ENCODE measurements around the gene OXSR1. TPM values are rescaled to one million over a fixed set of nuclear protein-coding genes. Genes with fewer than 3 reads are reported as not detected.

The OXSR1 gene
- total and polyA plus RNA-seq, 2 experiments from 2014 or later: 16.0 to 41.1 TPM

DNA sequence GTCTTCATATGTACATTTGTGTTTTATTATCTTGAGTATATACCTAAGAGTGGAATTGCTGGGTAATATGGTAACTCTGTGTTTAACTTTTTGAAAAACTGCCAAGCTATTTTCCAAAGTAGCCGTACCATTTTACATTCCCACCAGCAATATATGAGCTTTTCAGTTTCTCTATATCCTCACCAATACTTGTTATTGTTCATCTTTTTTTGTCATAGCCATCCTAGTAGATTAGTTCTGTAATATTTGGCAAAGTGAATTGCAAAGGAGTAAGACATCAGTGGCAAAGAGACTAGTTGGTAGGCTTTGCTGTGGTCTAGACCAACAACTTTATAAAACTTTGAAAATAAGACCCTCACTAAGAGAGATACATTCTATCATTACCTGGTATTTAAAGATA, 21.4 kb downstream of the OXSR1 start:
- H3K4me2 ChIP-seq: no peak overlapping the region
- Mint-ChIP-seq H3K4me3 (no peak overlapping the region), H3K27me3 (ENCODE audit: insufficient read depth, low read depth, poor library complexity) (no peaks in the 10 kb centered on the region), H3K4me1 (no peaks in the 10 kb centered on the region), H3K9me3 (no peaks in the 10 kb centered on the region), H3K27ac (no peak overlapping the region), H3K36me3 (ENCODE audit: low read depth) (peaks cover 30% of the 10 kb centered on the region)
- no peaks in the 10 kb centered on the region for H3K4me1 ChIP-seq (ENCODE audit: insufficient read depth)
- no peaks in the 10 kb centered on the region for H3K9me2 ChIP-seq (ENCODE audit: insufficient read depth)
- peaks cover 16% of the 10 kb centered on the region for H4K20me1 ChIP-seq (replicated peaks; ENCODE audit: insufficient read depth)
- peaks cover 5% of the 10 kb centered on the region for H3K36me3 ChIP-seq (ENCODE audit: insufficient read depth)
- peaks cover 25% of the 10 kb centered on the region for H3K79me2 ChIP-seq (replicated peaks; ENCODE audit: insufficient read depth)
- no peak for DNase-seq (ENCODE audit: low spot score)
- no peaks in the 10 kb centered on the region for H3K27me3 ChIP-seq (ENCODE audit: insufficient read depth)
- ATAC-seq: no peak
- TF ChIP-seq ZNF114 (CRISPR knock-in tag; IDR thresholded peaks at IDR 0.05) (no peak), STAT1 (IDR thresholded peaks at IDR 0.05; ENCODE audit: unreplicated experiment) (no peak), POLR2AphosphoS5 (IDR thresholded peaks at IDR 0.05; ENCODE audit: low read depth) (no peak), EZH2 (IDR thresholded peaks at IDR 0.05; ENCODE audit: low read depth, unreplicated experiment) (no peak), EZH2phosphoT487 (IDR thresholded peaks at IDR 0.05; ENCODE audit: unreplicated experiment) (no peak), CREB1 (CRISPR knock-in tag; IDR thresholded peaks at IDR 0.05; ENCODE audit: low read depth) (no peak), NANOG (IDR thresholded peaks at IDR 0.05; ENCODE audit: borderline replicate concordance) (no peak), JUNB (IDR thresholded peaks at IDR 0.05; ENCODE audit: unreplicated experiment) (no peak), ZNF331 (CRISPR knock-in tag; IDR thresholded peaks at IDR 0.05; ENCODE audit: low read depth) (no peak)
- TF ChIP-seq, protein P1, sequence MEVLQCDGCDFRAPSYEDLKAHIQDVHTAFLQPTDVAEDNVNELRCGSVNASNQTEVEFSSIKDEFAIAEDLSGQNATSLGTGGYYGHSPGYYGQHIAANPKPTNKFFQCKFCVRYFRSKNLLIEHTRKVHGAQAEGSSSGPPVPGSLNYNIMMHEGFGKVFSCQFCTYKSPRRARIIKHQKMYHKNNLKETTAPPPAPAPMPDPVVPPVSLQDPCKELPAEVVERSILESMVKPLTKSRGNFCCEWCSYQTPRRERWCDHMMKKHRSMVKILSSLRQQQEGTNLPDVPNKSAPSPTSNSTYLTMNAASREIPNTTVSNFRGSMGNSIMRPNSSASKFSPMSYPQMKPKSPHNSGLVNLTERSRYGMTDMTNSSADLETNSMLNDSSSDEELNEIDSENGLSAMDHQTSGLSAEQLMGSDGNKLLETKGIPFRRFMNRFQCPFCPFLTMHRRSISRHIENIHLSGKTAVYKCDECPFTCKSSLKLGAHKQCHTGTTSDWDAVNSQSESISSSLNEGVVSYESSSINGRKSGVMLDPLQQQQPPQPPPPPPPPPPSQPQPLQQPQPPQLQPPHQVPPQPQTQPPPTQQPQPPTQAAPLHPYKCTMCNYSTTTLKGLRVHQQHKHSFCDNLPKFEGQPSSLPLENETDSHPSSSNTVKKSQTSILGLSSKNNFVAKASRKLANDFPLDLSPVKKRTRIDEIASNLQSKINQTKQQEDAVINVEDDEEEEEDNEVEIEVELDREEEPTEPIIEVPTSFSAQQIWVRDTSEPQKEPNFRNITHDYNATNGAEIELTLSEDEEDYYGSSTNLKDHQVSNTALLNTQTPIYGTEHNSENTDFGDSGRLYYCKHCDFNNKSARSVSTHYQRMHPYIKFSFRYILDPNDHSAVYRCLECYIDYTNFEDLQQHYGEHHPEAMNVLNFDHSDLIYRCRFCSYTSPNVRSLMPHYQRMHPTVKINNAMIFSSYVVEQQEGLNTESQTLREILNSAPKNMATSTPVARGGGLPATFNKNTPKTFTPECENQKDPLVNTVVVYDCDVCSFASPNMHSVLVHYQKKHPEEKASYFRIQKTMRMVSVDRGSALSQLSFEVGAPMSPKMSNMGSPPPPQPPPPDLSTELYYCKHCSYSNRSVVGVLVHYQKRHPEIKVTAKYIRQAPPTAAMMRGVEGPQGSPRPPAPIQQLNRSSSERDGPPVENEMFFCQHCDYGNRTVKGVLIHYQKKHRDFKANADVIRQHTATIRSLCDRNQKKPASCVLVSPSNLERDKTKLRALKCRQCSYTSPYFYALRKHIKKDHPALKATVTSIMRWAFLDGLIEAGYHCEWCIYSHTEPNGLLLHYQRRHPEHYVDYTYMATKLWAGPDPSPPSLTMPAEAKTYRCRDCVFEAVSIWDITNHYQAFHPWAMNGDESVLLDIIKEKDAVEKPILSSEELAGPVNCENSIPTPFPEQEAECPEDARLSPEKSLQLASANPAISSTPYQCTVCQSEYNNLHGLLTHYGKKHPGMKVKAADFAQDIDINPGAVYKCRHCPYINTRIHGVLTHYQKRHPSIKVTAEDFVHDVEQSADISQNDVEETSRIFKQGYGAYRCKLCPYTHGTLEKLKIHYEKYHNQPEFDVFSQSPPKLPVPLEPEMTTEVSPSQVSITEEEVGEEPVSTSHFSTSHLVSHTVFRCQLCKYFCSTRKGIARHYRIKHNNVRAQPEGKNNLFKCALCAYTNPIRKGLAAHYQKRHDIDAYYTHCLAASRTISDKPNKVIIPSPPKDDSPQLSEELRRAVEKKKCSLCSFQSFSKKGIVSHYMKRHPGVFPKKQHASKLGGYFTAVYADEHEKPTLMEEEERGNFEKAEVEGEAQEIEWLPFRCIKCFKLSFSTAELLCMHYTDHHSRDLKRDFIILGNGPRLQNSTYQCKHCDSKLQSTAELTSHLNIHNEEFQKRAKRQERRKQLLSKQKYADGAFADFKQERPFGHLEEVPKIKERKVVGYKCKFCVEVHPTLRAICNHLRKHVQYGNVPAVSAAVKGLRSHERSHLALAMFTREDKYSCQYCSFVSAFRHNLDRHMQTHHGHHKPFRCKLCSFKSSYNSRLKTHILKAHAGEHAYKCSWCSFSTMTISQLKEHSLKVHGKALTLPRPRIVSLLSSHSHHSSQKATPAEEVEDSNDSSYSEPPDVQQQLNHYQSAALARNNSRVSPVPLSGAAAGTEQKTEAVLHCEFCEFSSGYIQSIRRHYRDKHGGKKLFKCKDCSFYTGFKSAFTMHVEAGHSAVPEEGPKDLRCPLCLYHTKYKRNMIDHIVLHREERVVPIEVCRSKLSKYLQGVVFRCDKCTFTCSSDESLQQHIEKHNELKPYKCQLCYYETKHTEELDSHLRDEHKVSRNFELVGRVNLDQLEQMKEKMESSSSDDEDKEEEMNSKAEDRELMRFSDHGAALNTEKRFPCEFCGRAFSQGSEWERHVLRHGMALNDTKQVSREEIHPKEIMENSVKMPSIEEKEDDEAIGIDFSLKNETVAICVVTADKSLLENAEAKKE (CRISPR knock-in tag; IDR thresholded peaks at IDR 0.05): no peak
- TF ChIP-seq, protein P2, sequence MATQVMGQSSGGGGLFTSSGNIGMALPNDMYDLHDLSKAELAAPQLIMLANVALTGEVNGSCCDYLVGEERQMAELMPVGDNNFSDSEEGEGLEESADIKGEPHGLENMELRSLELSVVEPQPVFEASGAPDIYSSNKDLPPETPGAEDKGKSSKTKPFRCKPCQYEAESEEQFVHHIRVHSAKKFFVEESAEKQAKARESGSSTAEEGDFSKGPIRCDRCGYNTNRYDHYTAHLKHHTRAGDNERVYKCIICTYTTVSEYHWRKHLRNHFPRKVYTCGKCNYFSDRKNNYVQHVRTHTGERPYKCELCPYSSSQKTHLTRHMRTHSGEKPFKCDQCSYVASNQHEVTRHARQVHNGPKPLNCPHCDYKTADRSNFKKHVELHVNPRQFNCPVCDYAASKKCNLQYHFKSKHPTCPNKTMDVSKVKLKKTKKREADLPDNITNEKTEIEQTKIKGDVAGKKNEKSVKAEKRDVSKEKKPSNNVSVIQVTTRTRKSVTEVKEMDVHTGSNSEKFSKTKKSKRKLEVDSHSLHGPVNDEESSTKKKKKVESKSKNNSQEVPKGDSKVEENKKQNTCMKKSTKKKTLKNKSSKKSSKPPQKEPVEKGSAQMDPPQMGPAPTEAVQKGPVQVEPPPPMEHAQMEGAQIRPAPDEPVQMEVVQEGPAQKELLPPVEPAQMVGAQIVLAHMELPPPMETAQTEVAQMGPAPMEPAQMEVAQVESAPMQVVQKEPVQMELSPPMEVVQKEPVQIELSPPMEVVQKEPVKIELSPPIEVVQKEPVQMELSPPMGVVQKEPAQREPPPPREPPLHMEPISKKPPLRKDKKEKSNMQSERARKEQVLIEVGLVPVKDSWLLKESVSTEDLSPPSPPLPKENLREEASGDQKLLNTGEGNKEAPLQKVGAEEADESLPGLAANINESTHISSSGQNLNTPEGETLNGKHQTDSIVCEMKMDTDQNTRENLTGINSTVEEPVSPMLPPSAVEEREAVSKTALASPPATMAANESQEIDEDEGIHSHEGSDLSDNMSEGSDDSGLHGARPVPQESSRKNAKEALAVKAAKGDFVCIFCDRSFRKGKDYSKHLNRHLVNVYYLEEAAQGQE (IDR thresholded peaks at IDR 0.05; ENCODE audit: unreplicated experiment): no peak
- TF ChIP-seq, protein P3, sequence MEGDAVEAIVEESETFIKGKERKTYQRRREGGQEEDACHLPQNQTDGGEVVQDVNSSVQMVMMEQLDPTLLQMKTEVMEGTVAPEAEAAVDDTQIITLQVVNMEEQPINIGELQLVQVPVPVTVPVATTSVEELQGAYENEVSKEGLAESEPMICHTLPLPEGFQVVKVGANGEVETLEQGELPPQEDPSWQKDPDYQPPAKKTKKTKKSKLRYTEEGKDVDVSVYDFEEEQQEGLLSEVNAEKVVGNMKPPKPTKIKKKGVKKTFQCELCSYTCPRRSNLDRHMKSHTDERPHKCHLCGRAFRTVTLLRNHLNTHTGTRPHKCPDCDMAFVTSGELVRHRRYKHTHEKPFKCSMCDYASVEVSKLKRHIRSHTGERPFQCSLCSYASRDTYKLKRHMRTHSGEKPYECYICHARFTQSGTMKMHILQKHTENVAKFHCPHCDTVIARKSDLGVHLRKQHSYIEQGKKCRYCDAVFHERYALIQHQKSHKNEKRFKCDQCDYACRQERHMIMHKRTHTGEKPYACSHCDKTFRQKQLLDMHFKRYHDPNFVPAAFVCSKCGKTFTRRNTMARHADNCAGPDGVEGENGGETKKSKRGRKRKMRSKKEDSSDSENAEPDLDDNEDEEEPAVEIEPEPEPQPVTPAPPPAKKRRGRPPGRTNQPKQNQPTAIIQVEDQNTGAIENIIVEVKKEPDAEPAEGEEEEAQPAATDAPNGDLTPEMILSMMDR (conservative IDR thresholded peaks at IDR 0.05; ENCODE audit: low read depth in 2 of 2): no peak
- TF ChIP-seq, protein P4, sequence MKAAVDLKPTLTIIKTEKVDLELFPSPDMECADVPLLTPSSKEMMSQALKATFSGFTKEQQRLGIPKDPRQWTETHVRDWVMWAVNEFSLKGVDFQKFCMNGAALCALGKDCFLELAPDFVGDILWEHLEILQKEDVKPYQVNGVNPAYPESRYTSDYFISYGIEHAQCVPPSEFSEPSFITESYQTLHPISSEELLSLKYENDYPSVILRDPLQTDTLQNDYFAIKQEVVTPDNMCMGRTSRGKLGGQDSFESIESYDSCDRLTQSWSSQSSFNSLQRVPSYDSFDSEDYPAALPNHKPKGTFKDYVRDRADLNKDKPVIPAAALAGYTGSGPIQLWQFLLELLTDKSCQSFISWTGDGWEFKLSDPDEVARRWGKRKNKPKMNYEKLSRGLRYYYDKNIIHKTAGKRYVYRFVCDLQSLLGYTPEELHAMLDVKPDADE (IDR thresholded peaks at IDR 0.05): no peak
- no peaks in the 10 kb centered on the region for H3F3A ChIP-seq (replicated peaks; ENCODE audit: low read depth)
- H3K4me3 ChIP-seq: no peak overlapping the region
- no peak overlapping the region for H3K27ac ChIP-seq (ENCODE audit: low read depth)
- no peak overlapping the region for H2AFZ ChIP-seq
